ENCODE results near the gene SPEG. TPM values are rescaled to one million over a fixed set of nuclear protein-coding genes. Genes with fewer than 3 reads are reported as not detected.
"Not testable (repeated sequence)": the region's sequence is repeated elsewhere in the genome, so short reads cannot be mapped to it uniquely, and the experiment has no call there.

The SPEG gene
- polyA plus RNA-seq (2012; ENCODE audit: low read depth, missing spikeins): not detected

GRCh38 chr2:219434718-219435525, at the start of gene SPEG:
Gene SPEG (plus strand): TSS chr2:219434843. CDS start chr2:219434978, 135 bp downstream.
- FAIRE-seq (no peak), DNase-seq (ENCODE audit: insufficient read length, low spot score) (no peak)
- TF ChIP-seq POLR2A (IDR thresholded peaks at IDR 0.05; ENCODE audit: low read depth, low read length): no peak

- TF ChIP-seq TAF1 (IDR thresholded peaks at IDR 0.05; ENCODE audit: low read depth, low read length): no peak
- TF ChIP-seq PAX5 (IDR thresholded peaks at IDR 0.05; ENCODE audit: insufficient read depth, low read length, severe bottlenecking): no peak
- no peak for TF ChIP-seq POLR2A (IDR thresholded peaks at IDR 0.05; ENCODE audit: low read depth, low read length)
- TF ChIP-seq POU2F2 (IDR thresholded peaks at IDR 0.05; ENCODE audit: low read depth, low read length): no peak
- no peak for TF ChIP-seq POLR2AphosphoS5 (IDR thresholded peaks at IDR 0.05; ENCODE audit: low read depth, low read length)
- TF ChIP-seq SPI1 (IDR thresholded peaks at IDR 0.05; ENCODE audit: low read depth, low read length): no peak
- no peak for FAIRE-seq
- DNase-seq (ENCODE audit: insufficient read length, low spot score): no peak
Observed at GRCh38 chr2:219384859-219385258, 49.8 kb upstream of the SPEG start.

- DNase-seq (ENCODE audit: insufficient read length, low spot score) (no peak), FAIRE-seq (no peak)
- no peak for TF ChIP-seq PAX5 (IDR thresholded peaks at IDR 0.05; ENCODE audit: insufficient read depth, low read length, severe bottlenecking)
- TF ChIP-seq POLR2A (IDR thresholded peaks at IDR 0.05; ENCODE audit: low read depth, low read length): no peak
- no peak for TF ChIP-seq SPI1 (IDR thresholded peaks at IDR 0.05; ENCODE audit: low read depth, low read length)
Observed at GRCh38 chr2:219385958-219386520, 48.6 kb upstream of the SPEG start.

- DNase-seq (ENCODE audit: insufficient read length, low spot score) (no peak), FAIRE-seq (no peak)
- TF ChIP-seq POLR2AphosphoS5 (IDR thresholded peaks at IDR 0.05; ENCODE audit: low read depth, low read length) (no peak), POLR2A (IDR thresholded peaks at IDR 0.05; ENCODE audit: low read depth, low read length) (no peak), TAF1 (IDR thresholded peaks at IDR 0.05; ENCODE audit: low read depth, low read length) (no peak), PAX5 (IDR thresholded peaks at IDR 0.05; ENCODE audit: insufficient read depth, low read length, severe bottlenecking) (no peak), POU2F2 (IDR thresholded peaks at IDR 0.05; ENCODE audit: low read depth, low read length) (no peak), SPI1 (IDR thresholded peaks at IDR 0.05; ENCODE audit: low read depth, low read length) (no peak)
Observed at GRCh38 chr2:219386532-219387280, 47.9 kb upstream of the SPEG start.

GRCh38 chr2:219387306-219388120, 47.1 kb upstream of the SPEG start, which contains the start of gene DNPEP:
Gene DNPEP (minus strand): TSS chr2:219387912. CDS start chr2:219387794, 118 bp downstream.
- peak; percentile 89 for DNase-seq (ENCODE audit: insufficient read length, low spot score)
- no peak for FAIRE-seq
- TF ChIP-seq POLR2A (IDR thresholded peaks at IDR 0.05; ENCODE audit: low read depth, low read length): no peak; the same call in 1 of the 2 replicates
- no peak for TF ChIP-seq SPI1 (IDR thresholded peaks at IDR 0.05; ENCODE audit: low read depth, low read length)
- no peak for TF ChIP-seq PAX5 (IDR thresholded peaks at IDR 0.05; ENCODE audit: insufficient read depth, low read length, severe bottlenecking)
- no peak for TF ChIP-seq POU2F2 (IDR thresholded peaks at IDR 0.05; ENCODE audit: low read depth, low read length)
- no peak for TF ChIP-seq POLR2AphosphoS5 (IDR thresholded peaks at IDR 0.05; ENCODE audit: low read depth, low read length)
- TF ChIP-seq TAF1 (IDR thresholded peaks at IDR 0.05; ENCODE audit: low read depth, low read length): no peak

GRCh38 chr2:219388121-219388906, 46.3 kb upstream of the SPEG start:
- peak; percentile 98 for FAIRE-seq
- TF ChIP-seq PAX5 (IDR thresholded peaks at IDR 0.05; ENCODE audit: insufficient read depth, low read length, severe bottlenecking): peak; percentile 33
- TF ChIP-seq TAF1 (IDR thresholded peaks at IDR 0.05; ENCODE audit: low read depth, low read length): no peak
- 0 out of 2 replicates have a peak, but pooled peaks have one; percentile 6 for TF ChIP-seq SPI1 (IDR thresholded peaks at IDR 0.05; ENCODE audit: low read depth, low read length)
- DNase-seq (ENCODE audit: insufficient read length, low spot score): peak; percentile 94

GRCh38 chr2:219388907-219389156, 45.8 kb upstream of the SPEG start:
- DNase-seq (ENCODE audit: insufficient read length, low spot score): no peak
- TF ChIP-seq SPI1 (IDR thresholded peaks at IDR 0.05; ENCODE audit: low read depth, low read length): no peak
- no peak for TF ChIP-seq POU2F2 (IDR thresholded peaks at IDR 0.05; ENCODE audit: low read depth, low read length)
- no peak for TF ChIP-seq PAX5 (IDR thresholded peaks at IDR 0.05; ENCODE audit: insufficient read depth, low read length, severe bottlenecking)
- no peak for TF ChIP-seq POLR2A (IDR thresholded peaks at IDR 0.05; ENCODE audit: low read depth, low read length)
- no peak for TF ChIP-seq TAF1 (IDR thresholded peaks at IDR 0.05; ENCODE audit: low read depth, low read length)
- TF ChIP-seq POLR2AphosphoS5 (IDR thresholded peaks at IDR 0.05; ENCODE audit: low read depth, low read length): no peak
- FAIRE-seq: no peak

GRCh38 chr2:219392754-219393153, 41.9 kb upstream of the SPEG start:
- no peak for FAIRE-seq
- no peak for DNase-seq (ENCODE audit: insufficient read length, low spot score)

GRCh38 chr2:219395056-219395455, 39.6 kb upstream of the SPEG start:
- not testable (repeated sequence) for FAIRE-seq; DNase-seq (ENCODE audit: insufficient read length, low spot score)

More at GRCh38 chr2:219392754-219393153, 41.9 kb upstream of the SPEG start:
- no peak for TF ChIP-seq POLR2AphosphoS5 (IDR thresholded peaks at IDR 0.05; ENCODE audit: low read depth, low read length)
- no peak for TF ChIP-seq PAX5 (IDR thresholded peaks at IDR 0.05; ENCODE audit: insufficient read depth, low read length, severe bottlenecking)
- TF ChIP-seq POU2F2 (IDR thresholded peaks at IDR 0.05; ENCODE audit: low read depth, low read length): no peak
- TF ChIP-seq SPI1 (IDR thresholded peaks at IDR 0.05; ENCODE audit: low read depth, low read length): no peak
- no peak for TF ChIP-seq TAF1 (IDR thresholded peaks at IDR 0.05; ENCODE audit: low read depth, low read length)
- no peak for TF ChIP-seq POLR2A (IDR thresholded peaks at IDR 0.05; ENCODE audit: low read depth, low read length)
